ENCODE results near the gene KLHL29. TPM values are rescaled to one million over a fixed set of nuclear protein-coding genes. Genes with fewer than 3 reads are reported as not detected.

The KLHL29 gene
- total and polyA plus RNA-seq, 2 donors (not counting 3 experiments of a cell fraction or from before 2014, with no cell fraction given): 4.6 to 12.7 TPM

GRCh38 chr2:23609254-23609653 is 224.3 kb downstream of the KLHL29 start:
- no peak for DNase-seq (ENCODE audit: low read depth, low spot score)
- BruUV-seq (replicated peaks): no TSS peak
- H2AFZ ChIP-seq (ENCODE audit: low read depth, low read length): no peak overlapping the region

More at GRCh38 chr2:23609254-23609653, 224.3 kb downstream of the KLHL29 start:
- Histone ChIP-seq H3K4me2 (ENCODE audit: insufficient read depth, low read length) (no peak overlapping the region), H3K9me3 (replicated peaks; ENCODE audit: control insufficient read depth, insufficient read depth, low read length) (no peaks in the 10 kb centered on the region), H3K9ac (replicated peaks; ENCODE audit: extremely low read depth, insufficient read depth, low read length) (no peak overlapping the region), H3K27me3 (ENCODE audit: control insufficient read depth in 2 of 2, insufficient read depth in 2 of 2, low read length in 2 of 2) (no peaks in the 10 kb centered on the region), H3K9me1 (replicated peaks; ENCODE audit: control insufficient read depth, extremely low read depth, insufficient read depth, low read length) (no peaks in the 10 kb centered on the region), H3K36me3 (ENCODE audit: control insufficient read depth in 2 of 2, extremely low read depth in 1 of 2, insufficient read depth in 2 of 2, low read length in 2 of 2) (no peaks in the 10 kb centered on the region), H3K79me2 (ENCODE audit: control insufficient read depth, insufficient read depth, low read length) (no peaks in the 10 kb centered on the region), H3K4me3 (replicated peaks in 1 of 3; ENCODE audit: insufficient read depth in 1 of 3, low read depth in 1 of 3, low read length in 3 of 3) (no peak overlapping the region), H4K20me1 (replicated peaks; ENCODE audit: control insufficient read depth, extremely low read depth, insufficient read depth, low read length) (no peaks in the 10 kb centered on the region), H3K4me1 (ENCODE audit: control insufficient read depth, extremely low read depth, insufficient read depth, low read length) (no peaks in the 10 kb centered on the region), H3K27ac (ENCODE audit: insufficient read depth, low read depth, low read length) (no peak overlapping the region)
- no peak for TF ChIP-seq EZH2 (IDR thresholded peaks at IDR 0.05; ENCODE audit: borderline replicate concordance, low read depth, low read length, severe bottlenecking)
- TF ChIP-seq MYC (IDR thresholded peaks at IDR 0.05; ENCODE audit: low read depth, low read length): no peak
- no peak for TF ChIP-seq CTCF (IDR thresholded peaks at IDR 0.05; ENCODE audit: extremely low read depth in 1 of 2, insufficient read depth in 1 of 2, low read depth in 1 of 2, low read length in 2 of 2)
- TF ChIP-seq JUN (IDR thresholded peaks at IDR 0.05; ENCODE audit: borderline replicate concordance, insufficient read depth, insufficient read length, low read depth): no peak
- no peak for TF ChIP-seq MAX (IDR thresholded peaks at IDR 0.05; ENCODE audit: insufficient read depth, insufficient read length)
- no peak for TF ChIP-seq POLR2AphosphoS5 (IDR thresholded peaks at IDR 0.05; ENCODE audit: insufficient read depth, low read depth, low read length)
- TF ChIP-seq GATA2 (IDR thresholded peaks at IDR 0.05; ENCODE audit: insufficient read depth, insufficient read length, low read depth, low read length): no peak
- no peak for TF ChIP-seq POLR2A (IDR thresholded peaks at IDR 0.05; ENCODE audit: low read depth, low read length)
- no peak for TF ChIP-seq FOS (IDR thresholded peaks at IDR 0.05; ENCODE audit: borderline replicate concordance, insufficient read depth, low read length)
- intact Hi-C loops (cut with micrococcal nuclease) (no loop called here), dilution Hi-C loops (cut with MboI; ENCODE audit: extremely low pct_ligation_motif_present, low sequenced_read_pairs) (no loop called here)
- FAIRE-seq: no peak
- ChIA-PET POLR2A (no interaction called here), CTCF (interaction anchor here (1.2 kb wide), 1 partner anchor 9 kb away, joined by 3 read pairs; no protein-coding TSS in a partner anchor)

Measured in endothelial cell of umbilical vein (primary cell).